GM19395 (cell line): ENCODE results near the gene IRX1.

Source experiments
- ATAC-seq: cut with Tn5 transposase; IDR thresholded peaks from one replicate; pipeline ENCODE4 v1.9.1; 2021; ENCODE audit warnings: mild to moderate bottlenecking, moderate library complexity; ENCODE audit not compliant: unreplicated experiment

Gene IRX1

DNA sequence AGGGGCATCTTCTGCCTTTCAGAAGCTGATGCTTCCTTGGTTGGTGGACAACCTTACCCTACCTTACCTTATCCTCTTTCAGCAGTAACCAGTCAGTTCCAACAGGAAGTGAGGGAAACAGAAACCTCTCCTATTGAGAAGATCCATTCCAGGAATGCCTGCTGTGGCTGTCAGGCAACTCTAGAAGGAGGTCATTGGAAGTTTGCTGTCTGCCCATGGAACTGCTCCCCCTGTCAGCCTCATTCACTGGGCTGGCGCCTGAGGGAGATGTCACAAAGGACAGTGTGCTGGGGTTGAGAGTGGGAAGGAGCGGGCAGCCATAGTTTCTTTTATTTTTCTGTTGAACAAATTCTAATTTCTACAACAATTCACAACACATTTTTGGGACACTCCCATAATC lies 54.7 kb downstream of the IRX1 start:
- no peak for ATAC-seq

DNA sequence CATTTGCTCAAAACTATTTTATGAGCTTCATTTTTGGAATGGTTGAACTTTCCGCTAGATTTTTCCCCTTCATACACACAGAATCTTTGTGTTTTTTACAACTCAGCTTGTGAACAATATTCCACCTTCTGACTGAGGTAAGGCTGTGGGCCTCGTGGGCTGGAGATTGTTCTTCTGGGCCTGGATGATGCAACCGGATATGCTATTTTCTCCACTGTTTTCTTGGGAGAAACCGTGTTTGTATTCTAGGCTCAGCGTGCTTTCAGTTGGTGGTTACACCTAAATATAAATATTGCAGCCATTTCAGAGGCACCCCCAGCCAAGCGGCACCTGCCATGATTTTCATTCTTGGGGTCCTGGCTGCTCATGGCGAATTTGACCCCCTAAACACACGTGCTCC lies 55.2 kb downstream of the IRX1 start:
- ATAC-seq, result no peak
